ENCODE data around the gene PPP5C.

- TF ChIP-seq POLR2A (IDR thresholded peaks at IDR 0.05; ENCODE audit: low read depth), result no peak
- TF ChIP-seq CTCF (IDR thresholded peaks at IDR 0.05), result no peak
- TF ChIP-seq EP300 (IDR thresholded peaks at IDR 0.05), result no peak
- TF ChIP-seq POLR2AphosphoS5 (IDR thresholded peaks at IDR 0.05), result no peak
Measured at GRCh38 chr19:46303322-46303690, 43.6 kb upstream of the PPP5C start.
